GM10266 (cell line): ENCODE measurements around the gene DEPP1.

Experiments
- DNase-seq: peaks from one replicate; pipeline ENCODE4 v3.0.0; 2012; ENCODE audit errors: extremely low spot score
- TF ChIP-seq, protein P1 (sequence below): IDR thresholded peaks from 2 replicates; pipeline ENCODE4 v1.5.1; 2012; ENCODE audit warnings: mild to moderate bottlenecking, low read depth; ENCODE audit not compliant: control insufficient read depth, insufficient read depth; ENCODE audit errors: missing control alignments

The DEPP1 gene

DNA sequence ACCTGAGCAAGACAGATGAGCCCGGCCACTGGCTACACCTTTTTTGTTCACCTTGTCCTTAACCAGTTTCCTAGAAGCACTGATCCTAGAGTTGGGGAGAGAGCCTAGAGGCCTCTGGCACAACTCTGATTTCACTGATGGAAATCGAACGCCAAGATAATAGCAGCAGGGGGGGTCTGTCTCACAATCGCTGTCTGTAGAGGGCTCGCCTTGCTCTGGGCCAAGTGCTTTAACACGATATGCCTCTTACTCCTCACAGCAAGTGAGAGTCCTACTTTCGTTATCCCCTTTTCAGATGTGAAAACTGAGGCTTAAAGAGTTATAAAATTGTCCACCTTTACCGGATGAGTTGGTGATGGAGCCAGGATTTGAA lies 18.5 kb downstream of the DEPP1 start:
- TF ChIP-seq, protein P1, sequence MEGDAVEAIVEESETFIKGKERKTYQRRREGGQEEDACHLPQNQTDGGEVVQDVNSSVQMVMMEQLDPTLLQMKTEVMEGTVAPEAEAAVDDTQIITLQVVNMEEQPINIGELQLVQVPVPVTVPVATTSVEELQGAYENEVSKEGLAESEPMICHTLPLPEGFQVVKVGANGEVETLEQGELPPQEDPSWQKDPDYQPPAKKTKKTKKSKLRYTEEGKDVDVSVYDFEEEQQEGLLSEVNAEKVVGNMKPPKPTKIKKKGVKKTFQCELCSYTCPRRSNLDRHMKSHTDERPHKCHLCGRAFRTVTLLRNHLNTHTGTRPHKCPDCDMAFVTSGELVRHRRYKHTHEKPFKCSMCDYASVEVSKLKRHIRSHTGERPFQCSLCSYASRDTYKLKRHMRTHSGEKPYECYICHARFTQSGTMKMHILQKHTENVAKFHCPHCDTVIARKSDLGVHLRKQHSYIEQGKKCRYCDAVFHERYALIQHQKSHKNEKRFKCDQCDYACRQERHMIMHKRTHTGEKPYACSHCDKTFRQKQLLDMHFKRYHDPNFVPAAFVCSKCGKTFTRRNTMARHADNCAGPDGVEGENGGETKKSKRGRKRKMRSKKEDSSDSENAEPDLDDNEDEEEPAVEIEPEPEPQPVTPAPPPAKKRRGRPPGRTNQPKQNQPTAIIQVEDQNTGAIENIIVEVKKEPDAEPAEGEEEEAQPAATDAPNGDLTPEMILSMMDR = no peak
- DNase-seq = no peak

DNA sequence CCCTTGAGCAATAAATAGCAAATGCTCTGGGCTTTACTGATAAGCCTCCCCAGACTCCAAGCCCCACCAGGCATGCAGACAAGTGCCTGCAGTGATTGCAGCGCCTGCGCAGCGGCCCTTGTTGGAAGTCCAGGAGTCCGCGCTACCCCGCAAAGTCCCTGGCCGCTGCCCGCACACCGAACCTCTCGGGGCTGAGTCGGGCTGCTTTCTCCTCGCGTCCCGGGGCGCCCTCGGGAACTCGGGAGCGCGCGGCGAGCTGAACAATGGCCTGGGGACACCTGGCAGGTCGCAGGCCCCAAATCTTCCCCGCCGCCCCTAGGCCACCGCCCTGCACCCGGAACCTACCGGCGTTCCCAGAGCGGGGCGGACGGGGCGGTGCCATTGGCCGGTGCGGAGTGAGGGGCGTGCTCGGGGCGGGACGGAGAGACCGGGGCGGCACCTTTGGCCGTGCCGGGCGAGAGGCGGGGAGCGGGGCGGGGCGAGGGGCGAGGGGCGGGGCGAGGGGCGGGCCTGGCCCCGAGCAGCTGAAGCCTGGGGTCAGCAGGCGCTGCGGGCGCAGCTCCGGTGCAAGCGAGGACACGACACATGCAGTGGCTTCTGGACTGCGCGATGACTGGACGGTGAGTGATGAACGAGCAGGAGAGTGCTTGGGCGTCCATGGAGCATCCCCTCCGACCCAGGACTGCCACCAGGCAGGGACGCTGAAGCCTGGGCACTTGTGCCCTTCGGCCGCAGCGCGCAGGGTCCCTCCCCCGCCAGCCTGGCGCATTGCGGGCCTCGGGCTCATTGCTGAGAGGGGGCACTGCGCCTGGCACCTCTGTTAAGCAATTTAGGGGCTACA lies 19.1 kb downstream of the DEPP1 start, which contains the start of gene RASSF4:
TSS of gene RASSF4 (plus strand) at position 556 of the 841 bp plus-strand sequence. CDS start 10,401 bp downstream, outside the sequence.
- DNase-seq = peak; percentile 96
- TF ChIP-seq, protein P1 = no peak

DNA sequence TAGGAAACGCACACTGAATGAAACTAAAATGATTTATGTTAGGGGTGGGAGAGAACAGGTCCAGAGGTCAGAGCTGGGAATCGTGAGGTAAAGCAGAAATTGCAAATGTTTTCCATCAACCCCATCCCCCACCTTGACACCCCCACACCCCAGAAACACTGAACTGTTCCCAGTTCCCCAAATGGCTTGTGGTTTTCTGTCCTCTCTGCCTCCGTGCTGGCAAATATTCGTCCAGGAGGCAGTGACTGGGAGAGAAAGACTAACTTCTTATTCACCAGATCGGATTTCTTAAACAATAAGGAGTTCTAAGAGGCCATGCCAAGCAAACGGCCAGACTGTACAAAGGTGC lies 19.7 kb downstream of the DEPP1 start:
- no peak for DNase-seq
- TF ChIP-seq, protein P1 = no peak

DNA sequence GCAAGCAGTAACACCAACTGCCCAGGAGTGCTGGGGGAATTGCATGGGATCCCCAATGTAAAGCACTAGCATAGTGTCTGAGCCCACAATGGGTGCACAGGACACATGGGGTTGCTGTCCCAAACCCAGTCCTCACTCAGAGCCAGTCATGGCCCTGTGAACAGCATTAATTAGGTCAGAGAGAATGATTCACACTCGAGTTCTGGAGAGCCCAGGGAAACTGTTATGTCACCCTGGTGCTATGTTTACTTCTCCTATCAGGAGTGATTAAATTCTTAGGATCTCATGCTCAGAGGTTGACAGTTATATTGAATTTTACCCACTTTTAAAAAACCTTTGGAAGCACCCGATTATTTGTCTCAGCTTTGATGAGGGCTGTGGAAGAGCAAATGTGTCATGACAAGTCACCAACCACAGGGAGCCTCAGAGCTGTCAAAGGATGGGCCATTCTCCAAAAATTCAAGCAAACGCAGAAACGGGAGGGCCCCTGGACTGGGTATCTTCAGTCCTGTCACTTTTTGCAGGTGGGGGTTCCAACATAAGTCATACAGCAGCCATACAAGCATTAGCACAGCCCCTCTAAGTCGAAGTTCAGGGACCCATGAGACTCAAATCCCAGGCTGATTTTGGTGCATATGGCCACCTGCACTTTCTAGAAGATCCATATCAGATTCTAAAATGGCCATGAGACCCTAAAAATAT lies 20.3 kb downstream of the DEPP1 start:
- TF ChIP-seq, protein P1 = no peak
- no peak for DNase-seq

DNA sequence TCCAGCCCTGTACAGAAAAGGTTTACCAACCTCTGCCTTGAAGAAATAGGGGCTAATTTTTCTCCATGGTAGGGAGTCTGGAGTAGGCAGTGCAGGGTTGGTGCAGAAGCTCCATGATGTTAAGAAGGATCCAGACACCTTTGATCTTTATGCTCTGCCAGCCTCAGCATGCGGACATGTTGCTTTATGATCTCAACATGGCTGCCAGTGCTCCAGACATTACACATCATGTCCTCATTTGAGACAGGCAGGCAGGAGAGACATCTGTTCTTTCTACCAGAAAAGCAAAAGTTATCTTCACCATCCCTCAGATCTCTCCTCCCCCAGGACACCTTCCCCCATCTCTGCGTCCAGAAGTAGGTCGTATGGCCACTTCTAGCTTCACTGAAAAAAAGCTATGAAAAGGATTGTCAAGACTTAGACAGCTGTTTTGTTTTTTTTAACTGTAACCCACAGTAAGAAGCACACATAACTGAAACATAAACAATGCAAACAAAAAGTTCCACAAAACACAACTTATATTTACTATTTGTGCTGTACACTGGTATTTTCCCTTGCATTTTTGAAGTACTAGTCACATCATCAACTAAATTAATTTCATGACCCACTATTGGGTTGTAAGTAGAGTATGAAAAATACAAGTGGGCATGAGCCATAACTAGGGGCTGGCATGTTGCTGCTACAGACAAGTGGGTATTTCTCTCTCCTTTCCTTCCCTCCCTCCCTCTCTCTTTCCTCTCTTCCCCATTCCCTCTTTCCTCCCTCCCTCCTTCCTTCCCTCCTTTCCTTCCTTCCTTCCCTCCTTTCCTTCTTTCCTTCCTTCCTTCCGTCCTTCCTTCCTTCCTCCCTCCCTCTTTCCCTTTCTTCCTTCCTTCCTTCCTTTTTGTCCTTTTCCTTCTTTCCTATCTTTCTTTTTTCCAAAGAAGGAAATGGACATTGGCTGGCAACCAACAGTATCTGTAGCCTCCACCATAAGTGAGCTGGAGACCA lies 21.6 kb downstream of the DEPP1 start:
- no peak for DNase-seq
- TF ChIP-seq, protein P1 = no peak

DNA sequence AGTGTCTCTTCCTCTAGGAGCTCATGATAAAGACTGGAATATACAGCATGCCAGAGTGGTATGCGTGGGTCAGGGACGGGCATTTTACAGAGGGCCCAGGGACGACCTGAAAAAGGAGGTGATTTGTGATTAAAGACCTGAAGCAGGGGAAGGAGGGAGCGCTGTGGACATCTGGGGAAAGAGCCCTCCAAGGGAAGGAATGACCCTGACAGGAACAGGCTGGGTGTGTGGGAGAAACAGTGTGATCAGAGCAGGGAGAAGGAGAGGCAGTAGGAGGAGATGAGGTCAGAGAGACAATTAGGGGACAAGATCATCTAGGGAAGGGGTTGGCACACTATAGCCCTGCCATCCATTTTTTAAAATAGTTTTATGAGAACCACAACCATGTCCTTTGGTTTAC lies 22.4 kb downstream of the DEPP1 start:
- no peak for DNase-seq
- TF ChIP-seq, protein P1 = no peak
